Thoracic aorta (tissue), 2 donors: ENCODE results near the gene CCDC106. TPM values are rescaled to one million over a fixed set of nuclear protein-coding genes. Genes with fewer than 3 reads are reported as not detected.

Experiments used
- ATAC-seq: fragments of 150-250 bp; one replicate; pipeline ENCODE4 v1.8.0; 2017; ENCODE audit warnings: low read depth; ENCODE audit not compliant: insufficient number of reproducible peaks, low FRiP score
- DNase-seq: peaks from one replicate; pipeline ENCODE4 v3.0.0-alpha.2; 2020; ENCODE audit warnings: low spot score
- H3K27ac ChIP-seq, 2 donors: fragments of 200-600 bp; sonication (generic); 1 replicate in 1 of 2; 2 replicates in 1 of 2; pipeline ENCODE4 v1.5.1; 2016; ENCODE audit warnings: mild to moderate bottlenecking in 2 of 2, moderate library complexity in 2 of 2
- H3K27me3 ChIP-seq: fragments of 200-600 bp; sonication (generic); replicated peaks from 2 replicates; pipeline ENCODE4 v1.6.0; 2016; ENCODE audit warnings: mild to moderate bottlenecking; ENCODE audit not compliant: insufficient read depth
- H3K36me3 ChIP-seq: fragments of 200-600 bp; sonication (generic); one replicate; pipeline ENCODE4 v1.5.1; 2016
- H3K4me1 ChIP-seq, 2 donors: fragments of 200-600 bp; sonication (generic); 1 replicate in 1 of 2; 2 replicates in 1 of 2; pipeline versions ENCODE4 v1.5.1 to v1.6.0; 2016; ENCODE audit warnings: low read depth in 2 of 2, mild to moderate bottlenecking in 1 of 2; ENCODE audit not compliant: control insufficient read depth in 1 of 2
- H3K4me3 ChIP-seq: fragments of 200-600 bp; sonication (generic); 2 replicates; pipeline ENCODE4 v1.5.1; 2016; ENCODE audit warnings: mild to moderate bottlenecking
- H3K9me3 ChIP-seq: fragments of 200-600 bp; sonication (generic); 2 replicates; pipeline ENCODE4 v1.5.1; 2016
- CTCF ChIP-seq: fragments of 200-600 bp; sonication (generic); IDR thresholded peaks from one replicate; pipeline ENCODE4 v1.5.1; 2019; ENCODE audit warnings: antibody characterized with exemption
- total RNA-seq, 2 donors: library from RNA; depleted of rRNA; stranded (reverse); fragments of >200 nt; gene quantifications; one replicate each; pipeline versions ENCODE4 v1.1.0 to v1.2.3, GENCODE V29; 2016

Gene CCDC106
- total RNA-seq, 2 donors from 2014 or later, result 10.5 to 14.8 TPM

- H3K27ac ChIP-seq, result no peak overlapping the region
- H3K4me1 ChIP-seq, result no peaks in the 10 kb centered on the region
- no peak for DNase-seq
- H3K36me3 ChIP-seq, result peaks cover 71% of the 10 kb centered on the region
- no peak overlapping the region for H3K4me3 ChIP-seq
- no peaks in the 10 kb centered on the region for H3K9me3 ChIP-seq
- no peak for TF ChIP-seq CTCF
- H3K27me3 ChIP-seq, result no peaks in the 10 kb centered on the region
- no peak for ATAC-seq
These were observed 45.4 kb downstream of the CCDC106 start for GRCh38 chr19:55693336-55693974.

GRCh38 chr19:55694241-55694655 is 46.2 kb downstream of the CCDC106 start:
- Histone ChIP-seq H3K4me1 (no peaks in the 10 kb centered on the region), H3K27me3 (no peaks in the 10 kb centered on the region), H3K4me3 (no peak overlapping the region), H3K27ac (no peak overlapping the region), H3K9me3 (no peaks in the 10 kb centered on the region), H3K36me3 (peaks cover 63% of the 10 kb centered on the region)
- no peak for TF ChIP-seq CTCF
- ATAC-seq (no peak), DNase-seq (no peak)

- Histone ChIP-seq H3K9me3 (no peaks in the 10 kb centered on the region), H3K4me1 (no peaks in the 10 kb centered on the region), H3K36me3 (peaks cover 57% of the 10 kb centered on the region), H3K27me3 (no peaks in the 10 kb centered on the region), H3K27ac (no peak overlapping the region), H3K4me3 (no peak overlapping the region)
- ATAC-seq (no peak), DNase-seq (no peak)
- no peak for TF ChIP-seq CTCF
These were observed 46.9 kb downstream of the CCDC106 start for GRCh38 chr19:55694656-55695491.

GRCh38 chr19:55695511-55696290 is 47.7 kb downstream of the CCDC106 start:
- Histone ChIP-seq H3K27ac (no peak overlapping the region), H3K4me1 (no peaks in the 10 kb centered on the region), H3K4me3 (no peak overlapping the region), H3K36me3 (peaks cover 53% of the 10 kb centered on the region), H3K27me3 (no peaks in the 10 kb centered on the region), H3K9me3 (no peaks in the 10 kb centered on the region)
- TF ChIP-seq CTCF, result no peak
- DNase-seq (no peak), ATAC-seq (no peak)
